K562 (cell line): ENCODE data around the gene LILRB3. TPM values are rescaled to one million over a fixed set of nuclear protein-coding genes. Genes with fewer than 3 reads are reported as not detected.

ENCODE experiments used
- ATAC-seq: fragments of 200-7000 bp; cut with Tn5 transposase; 3 replicates; pipeline ENCODE4 v1.9.1; 2020; ENCODE audit warnings: moderate library complexity
- BruUV-seq: library from RNA; stranded (reverse); fragments of 400-500 nt; replicated peaks from 2 replicates; lab custom pipeline; 2021; lab: Mats Ljungman, UMichigan
- CTCF ChIA-PET: fragments of 300-600 bp; formaldehyde crosslinking; extraction: SDS; loops from one replicate; lab custom pipeline; 2021; ENCODE audit warnings: low intra/inter-chr PET ratio; lab: Yijun Ruan, JAX
- POLR2A ChIA-PET: fragments of 300-600, 350-650 bp; sonication (Branson Sonifier 250); formaldehyde crosslinking; extraction: SDS; loops from one replicate; lab custom pipeline; 2021; ENCODE audit warnings: antibody characterized with exemption, inconsistent platforms; lab: Yijun Ruan, JAX
- DNase-seq, 4 experiments: peaks; one replicate each; pipeline versions ENCODE4 v3.0.0 to v3.0.0-alpha.2; 2011 to 2018; ENCODE audit warnings: low spot score in 3 of 4, mixed read lengths in 3 of 4; ENCODE audit errors: extremely low read depth in 1 of 4
- FAIRE-seq: peaks from 2 replicates; lab custom pipeline; 2011; peaks lifted over from hg19 to GRCh38; lab: Jason Lieb, UNC
- H2AFZ ChIP-seq: 2 replicates; pipeline ENCODE4 v1.6.0; 2011; ENCODE audit warnings: low read depth, low read length, control low read depth, inconsistent platforms
- H3K27ac ChIP-seq: fragments of 200-600 bp; 3 replicates; pipeline ENCODE4 v1.8.0; 2011; ENCODE audit warnings: low read depth, mild to moderate bottlenecking, control low read depth, inconsistent platforms, low read length, moderate library complexity, mixed read lengths; ENCODE audit errors: extremely low read depth
- H3K27me3 ChIP-seq, 2 experiments: fragments of 300-600 bp in 1 of 2; 2 replicates in 1 of 2; 3 replicates in 1 of 2; pipeline versions ENCODE4 v1.6.0 to v1.8.0; 2011; ENCODE audit warnings: inconsistent platforms in 2 of 2, low read length in 2 of 2, mild to moderate bottlenecking in 1 of 2, mixed read lengths in 1 of 2, moderate library complexity in 1 of 2; ENCODE audit not compliant: control insufficient read depth in 2 of 2, insufficient read depth in 2 of 2
- H3K36me3 ChIP-seq: fragments of 300-600 bp; 3 replicates; pipeline ENCODE4 v1.8.0; 2011; ENCODE audit warnings: mild to moderate bottlenecking, low read length, inconsistent platforms; ENCODE audit not compliant: control insufficient read depth, insufficient read depth
- H3K4me1 ChIP-seq, 2 experiments: fragments of 200-600 bp in 1 of 2; replicated peaks in 1 of 2; 2 replicates in 1 of 2; 3 replicates in 1 of 2; pipeline versions ENCODE4 v1.5.1 to v1.8.0; 2011; ENCODE audit warnings: inconsistent platforms in 2 of 2, low read length in 2 of 2, mild to moderate bottlenecking in 1 of 2, mixed read lengths in 1 of 2, moderate library complexity in 1 of 2; ENCODE audit not compliant: control insufficient read depth in 2 of 2, insufficient read depth in 2 of 2
- H3K4me2 ChIP-seq: 2 replicates; pipeline ENCODE4 v1.6.1; 2011; ENCODE audit warnings: low read length, control low read depth, inconsistent platforms, mixed read lengths; ENCODE audit not compliant: insufficient read depth
- H3K4me3 ChIP-seq: fragments of 200-600 bp; sonication (generic), shearing (Covaris generic); 2 replicates; pipeline ENCODE4 v1.5.1; 2016; ENCODE audit warnings: control low read depth, inconsistent platforms
- H3K79me2 ChIP-seq: fragments of 200-600 bp; 3 replicates; pipeline ENCODE4 v1.8.0; 2011; ENCODE audit warnings: low read length, inconsistent platforms; ENCODE audit not compliant: control insufficient read depth, insufficient read depth
- H3K9ac ChIP-seq, 2 experiments: 2 replicates each; pipeline versions ENCODE4 v1.6.0 to v1.6.1; 2011; ENCODE audit warnings: low read depth in 2 of 2, low read length in 2 of 2, control low read depth in 1 of 2, inconsistent platforms in 1 of 2, mild to moderate bottlenecking in 1 of 2, mixed read lengths in 1 of 2; ENCODE audit not compliant: insufficient read depth in 1 of 2
- H3K9me1 ChIP-seq: one replicate; pipeline ENCODE4 v1.6.0; 2011; ENCODE audit warnings: inconsistent platforms, mild to moderate bottlenecking, low read length, moderate library complexity; ENCODE audit not compliant: control insufficient read depth, insufficient read depth
- H3K9me3 ChIP-seq: replicated peaks from 2 replicates; pipeline ENCODE4 v1.5.1; 2011; ENCODE audit warnings: low read depth, low read length, inconsistent platforms; ENCODE audit not compliant: control insufficient read depth, insufficient read depth
- H4K20me1 ChIP-seq: replicated peaks from 2 replicates; pipeline ENCODE4 v1.6.1; 2011; ENCODE audit warnings: low read length, inconsistent platforms, mixed read lengths; ENCODE audit not compliant: control insufficient read depth, insufficient read depth
- FOXJ2 ChIP-seq: fragments of 200-800 bp; sonication (Bioruptor generic); IDR thresholded peaks from 2 replicates; pipeline ENCODE4 v1.6.1; 2016; ENCODE audit warnings: missing genetic modification characterization, missing compliant biosample characterization
- FUS ChIP-seq: fragments of 200-400 bp; formaldehyde crosslinking; optimal IDR thresholded peaks from 2 replicates; pipeline ENCODE3; 2017; ENCODE audit warnings: low read depth, low read length
- KDM5B ChIP-seq: fragments of 200-600 bp; sonication (generic); IDR thresholded peaks from 2 replicates; pipeline ENCODE4 v1.6.1; 2012; ENCODE audit warnings: low read depth, mild to moderate bottlenecking, moderate library complexity, low read length, control low read depth, inconsistent platforms; ENCODE audit not compliant: insufficient replicate concordance
- PTBP1 ChIP-seq: fragments of 200-400 bp; formaldehyde crosslinking; IDR thresholded peaks from 2 replicates; pipeline ENCODE4 v1.6.1; 2017; ENCODE audit warnings: low read depth, low read length
- TBL1XR1 ChIP-seq, 2 experiments: IDR thresholded peaks; 2 replicates each; pipeline ENCODE4 v1.6.1; 2012; ENCODE audit warnings: improper control_type of control experiment in 2 of 2, low read length in 2 of 2, mild to moderate bottlenecking in 1 of 2
- ZNF324 ChIP-seq: fragments of 250-450 bp; sonication (Bioruptor Pico); IDR thresholded peaks from 2 replicates; pipeline ENCODE4 v1.4.0; 2020; ENCODE audit warnings: mild to moderate bottlenecking
- ZNF584 ChIP-seq: fragments of 200-800 bp; sonication (Bioruptor generic); IDR thresholded peaks from 2 replicates; pipeline ENCODE4 v1.6.1; 2016; ENCODE audit warnings: low read depth, mild to moderate bottlenecking, missing genetic modification characterization, missing compliant biosample characterization
- WGBS: fragments of 100-300 bp; shearing (Covaris generic); methylation state at CpG from one replicate; pipeline ENCODE4 v1.1.6; 2016; ENCODE audit warnings: low coverage, mixed read lengths; ENCODE audit not compliant: insufficient coverage; ENCODE audit errors: missing lambda C conversion rate; 5-methylcytosine and 5-hydroxymethylcytosine counted together
- in situ Hi-C: fragments of 300-500 bp; cut with MboI; formaldehyde crosslinking; loops from 4 replicates; pipeline ENCODE4 v1.15.0; 2018; ENCODE audit warnings: inconsistent platforms, mixed read lengths
- intact Hi-C: fragments of 100-400 bp; cut with micrococcal nuclease; formaldehyde crosslinking; loops from 2 replicates; pipeline ENCODE4 v1.14.2; 2022
- polyA plus RNA-seq, 8 experiments: library from polyadenylated mRNA; depleted of rRNA in 4 of 8; stranded (reverse) in 5 of 8; unstranded in 3 of 8; fragments of >200 nt; fragmentation: Nextera tagmentation in 2 of 8; fragmentation: Illumina TruSeq in 1 of 8; extraction: Ambion mirVana in 2 of 8; extraction: Trizol in 1 of 8; gene quantifications; 2 replicates each; pipeline versions ENCODE4 v1.2.1 to v1.2.3, GENCODE V29; 2011 to 2014; ENCODE audit warnings: inconsistent platforms in 1 of 8, missing spikeins in 1 of 8
- total RNA-seq, 7 experiments: library from RNA; depleted of rRNA in 6 of 7; stranded (reverse); fragments of >200 nt in 6 of 7; fragmentation: Illumina TruSeq in 2 of 7; extraction: Trizol in 2 of 7; gene quantifications; 2 replicates each; pipeline versions ENCODE4 v1.2.1 to v1.2.3, GENCODE V29; 2011 to 2021; ENCODE audit warnings: low replicate concordance in 1 of 7
- TF ChIP-seq, protein P1 (sequence below): sonication (generic); formaldehyde crosslinking; IDR thresholded peaks from 2 replicates; pipeline ENCODE4 v1.8.1; 2023; ENCODE audit warnings: mild to moderate bottlenecking, missing genetic modification reagents, moderate library complexity
- TF ChIP-seq, protein P2 (sequence below): conservative IDR thresholded peaks from 2 replicates; pipeline ENCODE4 v1.6.1; 2011; ENCODE audit warnings: low read depth, mild to moderate bottlenecking, low read length; ENCODE audit not compliant: control insufficient read depth

LILRB3 gene
- total and polyA plus RNA-seq, 9 of the 15 experiments (the other 6 are each of a cell fraction or from before 2014, with no cell fraction given), result 0.01 to 0.09 TPM; not detected in 7

DNA sequence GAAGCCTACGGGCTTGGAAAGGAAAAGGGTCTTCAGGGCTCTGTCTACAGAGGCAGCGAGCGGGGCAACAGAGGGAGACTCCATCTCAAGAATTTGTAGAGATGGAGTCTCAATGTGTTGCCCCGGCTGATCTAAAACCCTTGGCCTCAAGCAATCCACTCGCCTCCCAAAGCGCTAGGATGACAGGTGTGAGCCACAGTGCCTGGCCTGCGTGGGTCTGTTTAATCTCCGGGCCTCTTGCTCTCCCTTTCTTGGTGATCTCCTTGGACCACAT is 14.1 kb downstream of the LILRB3 start:
- Histone ChIP-seq H3K27ac (peak overlapping the region; percentile 89), H3K9ac (peak overlapping the region; percentile 66 to 86), H3K27me3 (no peaks in the 10 kb centered on the region), H3K4me3 (no peak overlapping the region), H4K20me1 (peaks cover 70% of the 10 kb centered on the region), H3K4me1 (peaks cover 72 to 73% of the 10 kb centered on the region in 2 experiments), H3K79me2 (peaks cover 70% of the 10 kb centered on the region), H3K4me2 (peak overlapping the region; percentile 89; the same call in 1 of the 2 replicates), H3K36me3 (peaks cover 62% of the 10 kb centered on the region), H3K9me3 (no peaks in the 10 kb centered on the region), H3K9me1 (peaks cover 23% of the 10 kb centered on the region), H2AFZ (no peak overlapping the region)
- ATAC-seq, result peak; percentile 2
- TF ChIP-seq KDM5B, result peak; percentile 30
- TF ChIP-seq, protein P1, sequence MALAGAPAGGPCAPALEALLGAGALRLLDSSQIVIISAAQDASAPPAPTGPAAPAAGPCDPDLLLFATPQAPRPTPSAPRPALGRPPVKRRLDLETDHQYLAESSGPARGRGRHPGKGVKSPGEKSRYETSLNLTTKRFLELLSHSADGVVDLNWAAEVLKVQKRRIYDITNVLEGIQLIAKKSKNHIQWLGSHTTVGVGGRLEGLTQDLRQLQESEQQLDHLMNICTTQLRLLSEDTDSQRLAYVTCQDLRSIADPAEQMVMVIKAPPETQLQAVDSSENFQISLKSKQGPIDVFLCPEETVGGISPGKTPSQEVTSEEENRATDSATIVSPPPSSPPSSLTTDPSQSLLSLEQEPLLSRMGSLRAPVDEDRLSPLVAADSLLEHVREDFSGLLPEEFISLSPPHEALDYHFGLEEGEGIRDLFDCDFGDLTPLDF, result peak; percentile 7; the same call in 1 of the 2 replicates
- 0 out of 2 replicates have a peak, but pooled peaks have one; percentile 30 for TF ChIP-seq PTBP1
- no peak for TF ChIP-seq FOXJ2 (tag)
- TF ChIP-seq TBL1XR1 (IDR thresholded peaks at IDR 0.05; ENCODE audit: low read length in 2 of 2), result no peak
- TF ChIP-seq, protein P2, sequence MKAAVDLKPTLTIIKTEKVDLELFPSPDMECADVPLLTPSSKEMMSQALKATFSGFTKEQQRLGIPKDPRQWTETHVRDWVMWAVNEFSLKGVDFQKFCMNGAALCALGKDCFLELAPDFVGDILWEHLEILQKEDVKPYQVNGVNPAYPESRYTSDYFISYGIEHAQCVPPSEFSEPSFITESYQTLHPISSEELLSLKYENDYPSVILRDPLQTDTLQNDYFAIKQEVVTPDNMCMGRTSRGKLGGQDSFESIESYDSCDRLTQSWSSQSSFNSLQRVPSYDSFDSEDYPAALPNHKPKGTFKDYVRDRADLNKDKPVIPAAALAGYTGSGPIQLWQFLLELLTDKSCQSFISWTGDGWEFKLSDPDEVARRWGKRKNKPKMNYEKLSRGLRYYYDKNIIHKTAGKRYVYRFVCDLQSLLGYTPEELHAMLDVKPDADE, result 0 out of 2 replicates have a peak, but pooled peaks have one; percentile 5
- peak; percentile 40 for TF ChIP-seq FUS
- no peak for TF ChIP-seq ZNF324
- TF ChIP-seq ZNF584 (CRISPR knock-in tag), result 0 out of 2 replicates have a peak, but pooled peaks have one; percentile 13
- ChIA-PET CTCF (no interaction called here), POLR2A (interaction anchor here (0.8 to 7.0 kb wide), 7 partner anchors 8 to 72 kb away, joined by 3 to 66 read pairs (median 5); partner anchors contain the start of genes CNOT3, MBOAT7, RPS9 and TSEN34)
- 42% methylated on average over 8 of the region's 8 CpGs for WGBS
- intact Hi-C loops, result loop anchor here (2.0 kb wide), 1 partner anchor 20 kb away; the partner anchor contains the start of gene MBOAT7
- in situ Hi-C loops, result no loop called here
- BruUV-seq, result no TSS peak
- DNase-seq, result peak in 1 of 4 experiments; percentile 51
- no peak for FAIRE-seq
